NCI-H82 treated with DMSO at 0.1 percent for 48 hours (cell line): Measurements from ENCODE around the gene TMEM175.

ENCODE experiments used
- DNase-seq: peaks from one replicate; lab custom pipeline; 2025; ENCODE audit not compliant: unreplicated experiment; lab: John Stamatoyannopoulos, UW

Gene TMEM175

DNA sequence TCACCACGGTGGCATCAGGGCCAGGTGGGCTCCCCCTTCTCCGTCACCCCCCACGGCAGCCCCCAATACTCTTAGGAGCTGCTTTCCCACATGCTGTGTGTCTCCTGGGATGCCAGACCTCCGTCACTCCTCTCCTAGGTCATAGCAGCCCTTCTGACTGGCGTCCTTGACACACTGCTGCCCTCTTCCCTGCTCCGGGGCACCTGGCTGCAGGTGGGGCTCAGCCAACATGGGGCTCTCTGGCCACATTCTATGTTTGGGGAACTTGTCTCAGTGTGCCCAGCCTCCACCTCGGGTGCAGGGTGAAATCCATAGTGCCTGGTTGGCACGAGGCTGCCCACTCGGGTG is 13.8 kb downstream of the TMEM175 start:
- DNase-seq: no peak

- no peak for DNase-seq
Observed at GRCh38 chr4:946517-947471, 14.5 kb downstream of the TMEM175 start.

DNA sequence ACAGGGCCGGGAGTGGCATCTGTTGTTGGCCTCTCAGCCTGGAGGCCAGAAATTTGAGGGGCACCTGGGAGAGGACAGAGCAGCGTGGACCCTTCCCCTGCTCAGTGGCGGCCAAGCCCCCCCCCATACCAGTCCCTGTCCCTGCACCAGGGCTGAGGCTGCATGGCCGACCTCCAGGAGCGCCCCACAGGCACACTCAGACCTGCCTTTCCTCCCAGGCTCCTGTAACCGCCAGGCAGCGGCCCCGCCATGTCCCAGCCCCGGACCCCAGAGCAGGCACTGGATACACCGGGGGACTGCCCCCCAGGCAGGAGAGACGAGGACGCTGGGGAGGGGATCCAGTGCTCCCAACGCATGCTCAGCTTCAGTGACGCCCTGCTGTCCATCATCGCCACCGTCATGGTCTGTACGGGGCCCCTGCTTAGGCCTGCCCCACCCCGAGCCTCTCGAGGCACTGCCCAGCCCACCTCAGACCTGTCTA is 15.3 kb downstream of the TMEM175 start:
- no peak for DNase-seq

DNA sequence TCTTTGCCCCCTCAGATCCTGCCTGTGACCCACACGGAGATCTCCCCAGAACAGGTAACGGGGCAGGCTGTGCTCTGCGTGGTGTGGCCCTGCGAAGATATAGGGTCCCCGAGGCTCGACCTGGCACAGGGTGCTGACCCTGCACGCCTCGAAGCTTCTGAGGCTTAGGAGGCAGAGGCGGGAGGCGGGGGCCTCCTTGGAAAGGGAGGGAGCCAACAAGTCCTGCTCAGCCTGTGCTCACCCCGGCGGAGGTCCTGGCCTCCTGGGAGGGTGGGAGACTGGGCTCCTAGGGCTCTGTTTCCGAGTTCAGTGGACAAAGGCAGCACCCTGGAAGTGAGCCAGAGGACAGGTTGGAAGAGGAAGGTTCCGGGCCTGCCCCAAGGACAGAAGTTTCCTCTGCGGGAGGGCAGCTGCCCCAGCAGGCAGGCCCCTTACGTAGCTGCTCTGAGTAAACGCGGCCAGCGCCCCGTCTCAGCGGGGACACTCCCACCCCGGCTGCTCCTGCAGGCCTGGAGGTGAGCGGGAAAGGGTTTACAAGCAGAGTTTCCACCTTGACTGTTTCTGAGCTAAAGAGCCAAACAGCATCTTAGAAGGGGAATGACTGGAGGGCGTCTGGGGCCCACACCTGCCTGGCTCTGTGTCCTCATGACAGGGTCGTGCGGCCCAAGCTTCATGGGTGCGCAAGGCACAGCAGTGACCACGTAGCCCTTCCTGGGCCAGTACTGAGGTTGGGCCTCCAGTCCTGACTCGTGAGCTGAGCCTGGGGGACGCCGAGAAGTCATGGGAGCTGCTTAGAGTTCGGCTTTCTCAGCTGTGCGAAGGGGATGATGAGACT is 16.1 kb downstream of the TMEM175 start:
- no peak for DNase-seq

DNA sequence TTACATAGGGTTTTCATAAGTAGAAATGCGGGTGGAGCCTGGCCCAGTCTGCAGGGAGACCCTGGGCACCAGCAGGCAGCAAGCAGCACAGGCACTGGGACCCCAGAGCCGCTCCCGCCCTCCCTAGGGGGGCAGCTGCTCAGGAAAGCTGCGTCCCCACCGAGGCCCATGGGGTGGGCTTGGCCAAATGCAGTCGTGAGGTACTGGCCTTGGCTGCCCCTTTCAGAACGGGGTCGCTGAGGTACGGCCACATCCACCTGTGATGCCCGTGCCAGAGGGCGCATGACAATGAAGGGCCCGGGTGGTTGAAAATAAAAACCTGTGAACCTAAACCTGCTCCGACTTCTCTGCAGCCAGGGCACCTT is 16.7 kb downstream of the TMEM175 start:
- DNase-seq: no peak

DNA sequence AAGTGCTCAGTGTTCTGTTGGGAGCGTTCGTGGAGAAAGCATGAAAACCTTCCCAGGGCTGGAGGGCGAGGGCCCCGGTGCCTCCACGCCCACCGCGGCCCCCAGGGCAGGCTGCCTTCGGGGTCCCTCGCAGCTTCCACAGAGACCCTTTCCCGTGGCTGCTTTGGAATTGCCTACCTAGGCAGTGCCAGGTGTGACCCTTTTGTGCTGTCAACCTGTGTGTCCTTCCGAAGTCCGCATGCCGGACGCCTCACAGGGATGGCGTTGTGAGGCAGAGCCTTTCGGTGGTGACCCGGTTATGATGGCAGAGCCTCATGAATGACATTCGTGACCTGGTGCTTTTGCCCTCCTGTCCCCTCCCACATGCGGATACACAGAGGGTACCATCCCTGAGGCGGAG is 17.4 kb downstream of the TMEM175 start:
- DNase-seq: no peak

- DNase-seq: no peak
Observed at GRCh38 chr4:950136-951020, 18.1 kb downstream of the TMEM175 start.

GRCh38 chr4:951186-951585 is 18.9 kb downstream of the TMEM175 start:
- no peak for DNase-seq

DNA sequence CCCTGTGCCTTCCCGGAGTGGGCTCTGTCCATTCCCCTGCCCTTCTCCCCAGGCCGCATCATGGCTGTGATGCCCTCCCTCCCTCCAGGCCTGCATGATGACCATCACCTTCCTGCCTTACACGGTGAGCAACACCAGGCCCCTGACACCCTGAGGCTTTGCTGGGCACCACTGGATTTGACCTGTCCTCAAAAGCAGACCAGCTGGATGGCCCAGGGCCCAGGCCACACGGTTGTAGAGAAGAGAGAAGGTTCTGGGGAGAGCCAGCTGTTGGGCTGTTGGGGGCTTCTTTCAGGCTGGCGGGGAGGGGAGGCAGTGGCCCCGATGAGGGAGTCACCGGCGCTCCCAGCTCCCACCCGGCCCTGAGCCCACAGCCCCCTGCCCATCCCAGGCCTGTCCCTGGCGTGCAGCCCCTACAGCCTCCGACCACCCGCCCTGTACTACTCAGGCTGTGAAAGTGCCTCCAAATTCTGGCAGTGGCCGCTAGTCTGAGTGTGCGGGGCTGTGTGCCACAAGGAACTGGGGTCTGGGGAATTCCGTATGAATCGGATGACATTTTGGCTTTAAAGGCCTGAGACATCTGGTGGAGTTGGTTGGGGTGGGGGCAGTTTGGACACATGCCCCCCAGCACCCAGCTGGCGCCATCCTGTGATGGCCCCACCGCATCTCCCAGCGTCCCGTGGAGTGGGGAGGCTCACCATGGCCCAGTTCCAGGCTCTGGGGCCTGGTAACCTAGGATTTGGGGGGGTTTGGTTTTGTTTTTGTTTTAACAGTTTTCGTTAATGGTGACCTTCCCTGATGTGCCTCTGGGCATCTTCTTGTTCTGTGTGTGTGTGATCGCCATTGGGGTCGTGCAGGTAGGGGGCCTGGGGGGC is 19.6 kb downstream of the TMEM175 start:
- DNase-seq: no peak

DNA sequence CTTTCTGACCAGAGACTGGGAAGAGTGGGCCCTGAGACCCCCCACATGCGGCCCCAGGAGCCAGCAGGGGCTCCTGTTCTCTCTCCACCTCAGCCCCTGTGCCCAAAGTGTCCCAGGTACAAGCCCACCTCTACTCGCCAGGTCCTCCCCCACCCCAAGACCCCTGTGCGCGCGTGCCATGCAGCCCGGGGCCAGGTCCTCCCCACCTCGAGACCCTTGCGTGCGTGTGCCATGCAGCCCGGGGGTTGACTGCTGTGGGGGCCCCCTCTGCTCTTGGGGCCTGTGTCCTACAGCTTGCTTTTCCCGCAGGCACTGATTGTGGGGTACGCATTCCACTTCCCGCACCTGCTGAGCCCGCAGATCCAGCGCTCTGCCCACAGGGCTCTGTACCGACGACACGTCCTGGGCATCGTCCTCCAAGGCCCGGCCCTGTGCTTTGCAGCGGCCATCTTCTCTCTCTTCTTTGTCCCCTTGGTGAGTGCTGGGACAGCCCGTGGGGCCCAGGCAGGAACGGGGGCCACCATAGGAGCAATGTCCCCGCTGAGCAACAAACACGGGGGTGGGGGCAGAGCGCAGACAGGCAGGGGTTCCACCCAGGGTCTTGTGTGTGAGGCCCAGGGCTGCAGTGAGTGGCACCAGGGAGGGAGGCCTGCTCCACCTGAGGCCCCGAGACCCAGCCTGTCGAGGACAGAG is 20.8 kb downstream of the TMEM175 start:
- no peak for DNase-seq

DNA sequence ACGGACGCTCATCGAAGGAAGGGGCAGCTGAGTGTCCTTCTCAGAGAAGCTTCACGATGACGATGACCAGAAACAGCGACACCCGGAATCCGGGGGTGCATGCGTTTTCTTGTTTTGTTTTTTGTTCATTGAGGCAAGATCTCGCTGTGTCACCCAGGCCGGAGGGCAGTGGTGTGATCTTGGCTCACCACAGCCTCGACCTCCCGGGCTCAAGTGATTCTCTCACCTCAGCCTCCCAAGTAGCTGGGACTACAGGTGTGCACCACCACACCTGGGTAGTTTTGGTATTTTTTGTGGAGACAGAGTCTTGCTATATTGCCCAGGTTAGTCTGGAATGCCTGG is 21.3 kb downstream of the TMEM175 start:
- no peak for DNase-seq

GRCh38 chr4:954211-955020 is 22.2 kb downstream of the TMEM175 start:
- DNase-seq: no peak

DNA sequence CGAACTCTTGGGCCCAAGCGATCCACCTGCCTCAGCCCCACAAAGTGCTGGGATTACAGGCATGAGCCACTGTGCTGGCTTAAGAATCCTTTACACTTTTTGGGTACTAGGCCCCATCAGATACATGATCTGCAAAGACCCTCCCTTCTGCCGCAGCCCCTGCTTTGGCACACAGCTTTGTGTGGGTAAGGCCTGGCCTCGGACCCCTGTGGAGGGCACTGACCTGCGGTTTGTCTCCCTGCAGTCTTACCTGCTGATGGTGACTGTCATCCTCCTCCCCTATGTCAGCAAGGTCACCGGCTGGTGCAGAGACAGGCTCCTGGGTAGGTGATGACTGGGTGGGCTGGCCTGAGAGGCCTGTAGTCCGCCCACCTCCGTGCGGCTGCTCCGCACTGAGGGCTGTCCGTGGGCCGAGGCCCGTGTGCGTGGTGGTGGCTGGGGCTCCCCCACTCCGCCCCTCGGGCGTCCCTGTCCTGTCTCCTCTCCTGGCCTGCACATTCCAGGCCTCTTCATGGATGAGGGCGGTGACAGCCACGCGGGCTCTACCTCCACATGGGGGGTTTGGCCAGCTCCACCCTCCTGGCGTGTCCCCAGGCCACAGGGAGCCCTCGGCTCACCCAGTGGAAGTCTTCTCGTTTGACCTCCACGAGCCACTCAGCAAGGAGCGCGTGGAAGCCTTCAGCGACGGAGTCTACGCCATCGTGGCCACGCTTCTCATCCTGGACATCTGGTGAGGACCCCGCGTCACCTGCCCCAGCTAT is 23.1 kb downstream of the TMEM175 start:
- DNase-seq: no peak

DNA sequence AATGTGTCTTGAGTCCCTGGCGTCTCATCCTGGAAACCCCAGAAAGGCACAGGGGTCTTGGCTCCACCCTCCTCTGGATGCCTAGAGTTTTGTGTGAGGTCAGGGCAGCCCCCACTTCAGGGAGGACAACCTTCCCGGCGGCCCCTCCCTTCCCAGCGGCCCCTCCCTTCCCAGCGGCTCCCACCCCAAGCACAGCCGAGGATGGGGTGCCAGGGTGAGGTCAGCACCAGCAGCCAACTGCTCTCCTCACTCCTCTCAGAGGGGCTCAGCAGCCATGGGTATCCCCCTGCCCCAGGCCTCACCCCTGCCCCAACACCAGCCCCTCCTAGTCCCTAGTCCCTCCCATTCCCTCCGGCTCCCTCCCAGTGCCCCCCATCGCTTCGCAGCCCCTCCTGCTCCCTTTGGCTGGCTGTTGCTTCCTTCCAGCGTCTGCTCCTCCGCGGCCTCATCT is 23.7 kb downstream of the TMEM175 start:
- DNase-seq: no peak

DNA sequence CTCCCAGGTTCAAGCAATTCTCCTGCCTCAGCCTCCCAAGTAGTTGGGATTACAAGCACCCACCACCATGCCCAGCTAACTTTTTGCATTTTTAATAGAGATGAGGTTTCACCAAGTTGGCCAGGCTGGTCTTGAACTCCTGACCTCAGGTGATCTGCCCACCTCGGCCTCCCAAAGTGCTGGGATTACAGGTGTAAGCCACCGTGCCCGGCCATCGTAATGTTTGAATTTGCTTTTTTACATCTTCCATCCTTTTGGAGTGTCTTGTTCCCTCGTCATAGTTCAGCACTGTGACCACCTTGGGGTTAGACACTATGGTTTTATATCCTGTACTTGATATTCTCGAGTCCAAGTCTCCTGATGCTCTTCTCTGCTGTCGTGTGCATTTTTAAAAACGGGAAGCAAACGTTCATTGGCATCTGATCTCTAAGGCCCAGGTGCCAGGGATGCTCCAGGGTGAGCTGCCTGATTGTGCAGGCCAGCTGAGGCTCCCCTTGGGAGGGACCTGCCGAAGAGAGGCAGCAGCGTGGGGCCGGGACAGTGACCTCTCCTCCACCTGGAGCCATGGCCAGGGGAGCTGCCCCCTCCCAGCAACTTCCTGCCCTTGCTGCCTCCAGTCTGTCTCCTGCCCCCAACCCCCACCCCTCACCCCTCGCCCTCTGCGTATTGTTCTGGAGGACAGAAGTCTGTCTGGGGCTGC is 24.4 kb downstream of the TMEM175 start:
- DNase-seq: no peak

DNA sequence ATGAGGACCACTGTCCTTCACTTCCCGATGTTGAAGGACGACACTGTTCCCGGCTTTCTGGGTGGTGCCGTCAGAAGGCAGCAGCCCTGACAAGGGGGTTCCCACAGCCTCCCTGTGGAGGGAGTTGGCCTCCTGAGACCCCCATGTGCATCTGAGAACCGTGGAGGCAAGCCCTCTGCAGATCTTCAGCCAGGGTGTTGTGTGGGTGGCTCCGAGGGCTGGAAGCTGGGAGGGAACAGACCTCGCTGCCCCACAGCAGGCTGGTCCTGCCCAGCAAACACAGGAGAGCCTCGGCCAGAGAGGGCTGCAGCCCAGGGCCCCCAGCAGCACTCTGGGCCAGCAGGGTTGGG is 24.9 kb downstream of the TMEM175 start:
- DNase-seq: no peak

DNA sequence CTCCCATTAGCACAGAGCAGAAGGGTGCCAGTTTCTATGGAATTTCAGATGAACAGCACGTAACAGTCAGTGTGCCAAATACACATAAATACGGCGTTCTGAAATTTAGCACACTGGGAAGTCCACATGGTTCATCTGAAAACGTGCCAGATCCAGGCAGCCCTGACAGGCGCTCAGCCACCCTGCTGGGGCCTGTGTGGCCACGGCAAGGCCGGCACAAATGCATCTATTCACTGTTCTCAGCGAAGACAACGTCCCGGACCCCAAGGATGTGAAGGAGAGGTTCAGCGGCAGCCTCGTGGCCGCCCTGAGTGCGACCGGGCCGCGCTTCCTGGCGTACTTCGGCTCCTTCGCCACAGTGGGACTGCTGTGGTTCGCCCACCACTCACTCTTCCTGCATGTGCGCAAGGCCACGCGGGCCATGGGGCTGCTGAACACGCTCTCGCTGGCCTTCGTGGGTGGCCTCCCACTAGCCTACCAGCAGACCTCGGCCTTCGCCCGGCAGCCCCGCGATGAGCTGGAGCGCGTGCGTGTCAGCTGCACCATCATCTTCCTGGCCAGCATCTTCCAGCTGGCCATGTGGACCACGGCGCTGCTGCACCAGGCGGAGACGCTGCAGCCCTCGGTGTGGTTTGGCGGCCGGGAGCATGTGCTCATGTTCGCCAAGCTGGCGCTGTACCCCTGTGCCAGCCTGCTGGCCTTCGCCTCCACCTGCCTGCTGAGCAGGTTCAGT is 25.5 kb downstream of the TMEM175 start:
- no peak for DNase-seq
